ENCODE data around the gene IZUMO1R.
"Not testable (repeated sequence)": the region's sequence is repeated elsewhere in the genome, so short reads cannot be mapped to it uniquely, and the experiment has no call there.

Gene IZUMO1R

DNA sequence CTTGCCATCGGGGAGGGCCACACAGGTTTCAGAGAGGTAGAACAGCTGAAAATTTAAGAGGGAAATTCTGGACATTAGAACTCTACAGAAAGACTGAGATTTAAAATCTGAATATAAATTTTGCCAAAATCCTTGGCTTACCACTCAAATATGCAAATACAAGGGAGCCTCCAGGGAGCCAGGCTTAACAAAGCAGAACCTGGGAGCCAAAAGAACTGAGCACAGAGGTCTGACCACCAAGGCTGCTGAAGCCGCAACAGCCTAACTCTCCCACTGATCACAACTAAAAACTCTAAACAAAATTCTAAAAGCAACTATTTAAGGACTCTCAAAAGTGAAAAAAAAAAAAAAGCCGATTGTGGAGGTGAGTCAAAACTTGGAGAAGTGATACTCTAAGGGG, 34.3 kb downstream of the IZUMO1R start:
- H3K4me3 ChIP-seq (ENCODE audit: low read depth, low read length) = no peak overlapping the region
- no peak for DNase-seq (ENCODE audit: low read depth)
- TF ChIP-seq, protein P1, sequence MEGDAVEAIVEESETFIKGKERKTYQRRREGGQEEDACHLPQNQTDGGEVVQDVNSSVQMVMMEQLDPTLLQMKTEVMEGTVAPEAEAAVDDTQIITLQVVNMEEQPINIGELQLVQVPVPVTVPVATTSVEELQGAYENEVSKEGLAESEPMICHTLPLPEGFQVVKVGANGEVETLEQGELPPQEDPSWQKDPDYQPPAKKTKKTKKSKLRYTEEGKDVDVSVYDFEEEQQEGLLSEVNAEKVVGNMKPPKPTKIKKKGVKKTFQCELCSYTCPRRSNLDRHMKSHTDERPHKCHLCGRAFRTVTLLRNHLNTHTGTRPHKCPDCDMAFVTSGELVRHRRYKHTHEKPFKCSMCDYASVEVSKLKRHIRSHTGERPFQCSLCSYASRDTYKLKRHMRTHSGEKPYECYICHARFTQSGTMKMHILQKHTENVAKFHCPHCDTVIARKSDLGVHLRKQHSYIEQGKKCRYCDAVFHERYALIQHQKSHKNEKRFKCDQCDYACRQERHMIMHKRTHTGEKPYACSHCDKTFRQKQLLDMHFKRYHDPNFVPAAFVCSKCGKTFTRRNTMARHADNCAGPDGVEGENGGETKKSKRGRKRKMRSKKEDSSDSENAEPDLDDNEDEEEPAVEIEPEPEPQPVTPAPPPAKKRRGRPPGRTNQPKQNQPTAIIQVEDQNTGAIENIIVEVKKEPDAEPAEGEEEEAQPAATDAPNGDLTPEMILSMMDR (IDR thresholded peaks at IDR 0.05; ENCODE audit: insufficient read depth, low read depth, low read length, missing control alignments) = no peak

DNA sequence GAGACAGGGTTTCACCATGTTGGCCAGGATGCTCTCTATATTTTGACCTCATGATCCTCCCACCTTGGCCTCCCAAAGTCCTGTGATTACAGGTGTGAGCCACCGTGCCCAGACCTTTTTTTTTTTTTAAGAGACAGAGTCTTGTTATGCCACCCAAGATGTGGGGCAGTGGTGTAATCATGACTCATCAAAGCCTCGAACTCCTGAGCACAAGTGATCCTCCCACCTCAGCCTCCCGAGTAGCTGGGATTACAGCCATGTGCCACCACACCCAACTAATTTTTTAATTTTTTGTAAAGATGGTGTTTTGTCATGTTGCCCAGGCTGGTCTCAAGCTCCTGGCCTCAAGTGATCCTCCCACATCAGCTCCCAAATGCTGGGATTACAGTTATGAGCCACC, 37.9 kb downstream of the IZUMO1R start:
- TF ChIP-seq, protein P1 (IDR thresholded peaks at IDR 0.05; ENCODE audit: insufficient read depth, low read depth, low read length, missing control alignments) = no peak
- DNase-seq (ENCODE audit: low read depth) = no peak
- H3K4me3 ChIP-seq (ENCODE audit: low read depth, low read length) = no peak overlapping the region

DNA sequence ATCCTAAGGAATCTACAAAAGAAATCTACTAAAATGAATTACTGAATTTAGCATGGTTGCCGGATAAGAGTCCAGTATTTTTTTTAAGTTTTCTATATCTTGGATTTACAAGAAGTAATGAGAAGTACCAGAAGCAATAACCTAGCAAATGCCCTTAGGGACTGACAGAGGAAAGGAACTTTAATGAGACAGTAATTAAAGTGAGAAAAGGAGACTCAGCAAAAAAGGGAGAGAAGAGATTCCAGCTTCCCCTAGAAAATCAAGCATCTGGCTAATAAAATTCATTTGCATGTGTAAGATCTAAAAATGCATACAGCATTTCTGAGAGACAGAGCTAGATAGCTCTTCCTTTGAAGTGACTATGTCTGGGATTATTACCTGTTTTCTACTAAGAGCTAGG, 39.1 kb downstream of the IZUMO1R start:
- TF ChIP-seq, protein P1 (IDR thresholded peaks at IDR 0.05; ENCODE audit: insufficient read depth, low read depth, low read length, missing control alignments) = no peak
- H3K4me3 ChIP-seq (ENCODE audit: low read depth, low read length) = no peak overlapping the region
- no peak for DNase-seq (ENCODE audit: low read depth)

DNA sequence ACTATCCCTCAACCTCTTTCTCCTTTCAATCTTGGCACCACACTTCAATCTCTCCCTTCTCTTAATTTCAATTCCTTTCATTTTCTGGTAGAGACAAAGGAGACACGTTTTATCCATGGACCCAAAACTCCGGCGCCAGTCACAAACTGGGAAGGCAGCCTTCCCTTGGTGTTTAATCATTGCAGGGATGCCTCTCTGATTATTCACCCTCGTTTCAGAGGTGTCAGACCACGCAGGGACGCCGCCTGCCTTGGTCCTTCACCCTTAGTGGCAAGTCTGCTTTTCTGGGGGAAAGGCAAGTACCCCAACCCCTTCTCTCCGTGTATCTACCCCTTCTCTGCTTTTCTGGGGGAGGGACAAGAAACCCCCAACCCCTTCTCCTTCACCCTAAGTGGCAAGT, 41.9 kb downstream of the IZUMO1R start:
- H3K4me3 ChIP-seq (ENCODE audit: low read depth, low read length); DNase-seq (ENCODE audit: low read depth): not testable (repeated sequence)

DNA sequence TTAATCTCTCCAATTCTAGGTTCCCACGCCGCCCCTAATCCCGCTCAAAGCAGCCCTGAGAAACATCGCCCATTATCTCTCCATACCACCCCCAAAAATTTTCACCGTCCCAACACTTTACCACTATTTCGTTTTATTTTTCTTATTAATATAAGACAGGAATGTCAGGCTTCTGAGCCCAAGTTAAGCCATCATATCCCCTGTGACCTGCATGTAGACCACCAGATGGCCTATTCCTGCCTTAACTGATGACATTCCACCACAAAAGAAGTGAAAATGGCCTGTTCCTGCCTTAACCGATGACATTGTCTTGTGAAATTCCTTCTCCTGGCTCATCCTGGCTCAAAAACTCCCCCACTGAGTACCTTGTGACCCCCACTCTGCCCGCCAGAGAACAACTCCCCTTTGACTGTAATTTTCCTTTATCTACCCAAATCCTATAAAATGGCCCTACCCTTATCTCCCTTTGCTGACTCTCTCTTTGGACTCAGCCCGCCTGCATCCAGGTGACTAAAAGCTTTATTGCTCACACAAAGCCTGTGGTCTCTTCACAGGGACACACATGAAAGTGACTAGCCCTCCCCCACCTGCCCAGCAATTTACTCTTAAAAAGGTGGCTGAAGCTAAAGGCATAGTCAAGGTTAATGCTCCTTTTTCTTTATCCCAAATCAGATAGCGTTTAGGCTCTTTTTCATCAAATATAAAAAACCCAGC, 46.6 kb downstream of the IZUMO1R start:
- DNase-seq (ENCODE audit: low read depth); H3K4me3 ChIP-seq (ENCODE audit: low read depth, low read length): not testable (repeated sequence)
